Omental fat pad (tissue), 4 donors: ENCODE measurements around the gene F8. TPM values are rescaled to one million over a fixed set of nuclear protein-coding genes. Genes with fewer than 3 reads are reported as not detected.

Experiments
- ATAC-seq: fragments of 150-250 bp; one replicate; pipeline ENCODE4 v1.9.1; 2016; ENCODE audit warnings: mild to moderate bottlenecking, moderate library complexity; ENCODE audit not compliant: low FRiP score
- DNase-seq: peaks from one replicate; pipeline ENCODE4 v3.0.0-alpha.2; 2019; ENCODE audit warnings: low spot score
- CTCF ChIP-seq, 3 donors: fragments of 450-650 bp; IDR thresholded peaks; one replicate each; pipeline ENCODE4 v1.5.1; 2016 to 2017; ENCODE audit warnings: antibody characterized with exemption in 3 of 3, mild to moderate bottlenecking in 3 of 3, moderate library complexity in 2 of 3
- total RNA-seq, 4 donors: library from RNA; depleted of rRNA; stranded (reverse); fragments of >200 nt; gene quantifications; one replicate each; pipeline ENCODE4 v1.1.0, GENCODE V29; 2016

Gene F8
- total RNA-seq, 4 donors from 2014 or later = 18.2 to 184 (median 26.2) TPM

- no peak for TF ChIP-seq CTCF (IDR thresholded peaks at IDR 0.05)
Measured at GRCh38 chrX:154806837-154807501, 215.6 kb downstream of the F8 start.

GRCh38 chrX:154805696-154806091 is 216.8 kb downstream of the F8 start:
- no peak for TF ChIP-seq CTCF (IDR thresholded peaks at IDR 0.05)
- peak; percentile 42 for ATAC-seq
- DNase-seq = no peak

More at GRCh38 chrX:154806837-154807501, 215.6 kb downstream of the F8 start:
- ATAC-seq (no peak), DNase-seq (no peak)

DNA sequence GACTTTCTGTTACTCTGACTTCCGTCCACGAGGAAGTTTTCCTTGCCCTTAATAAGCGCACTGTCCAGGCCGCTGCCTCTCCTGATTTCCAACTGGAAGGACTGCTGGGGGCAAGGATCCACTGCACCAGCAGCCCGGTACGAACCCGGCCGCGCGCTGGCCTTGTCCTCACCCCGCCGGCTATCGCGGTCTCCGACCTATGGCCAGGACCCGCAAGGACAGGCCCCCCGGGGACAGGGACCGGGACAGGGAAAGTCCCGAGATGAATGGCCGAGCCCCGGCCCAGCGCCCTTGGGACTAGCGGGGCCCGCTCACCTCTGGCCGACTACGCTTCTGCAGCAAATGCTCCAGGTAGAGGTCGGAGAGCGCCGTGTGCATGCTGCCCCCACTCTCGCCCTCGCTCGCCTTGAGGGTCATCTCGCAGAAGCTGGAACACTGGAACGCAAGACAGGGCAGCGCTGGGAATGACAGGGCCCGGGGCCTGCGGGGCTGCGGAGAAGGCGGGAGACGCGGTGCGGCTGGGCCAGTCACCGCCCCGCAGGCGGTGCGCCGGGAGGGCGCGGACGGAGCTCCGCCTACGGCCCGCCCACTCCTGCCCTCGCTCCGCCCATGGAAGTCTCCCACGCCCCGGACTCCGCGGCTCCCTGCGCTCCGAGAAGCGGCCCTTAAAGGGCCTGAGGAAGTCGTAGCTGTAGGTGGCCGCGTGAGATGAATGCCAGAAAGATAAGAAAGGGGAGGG is 217.4 kb downstream of the F8 start, which contains the start of gene MPP1:
Gene MPP1, minus strand, starts transcription at position 529 of the 739 bp plus-strand sequence. Its CDS starts 112 bp downstream, at position 417.
- DNase-seq (no peak), ATAC-seq (peak; percentile 95)
- no peak for TF ChIP-seq CTCF (IDR thresholded peaks at IDR 0.05)

- ATAC-seq (peak; percentile 4), DNase-seq (no peak)
- TF ChIP-seq CTCF (IDR thresholded peaks at IDR 0.05) = no peak
Measured at GRCh38 chrX:154804261-154804956, 218.1 kb downstream of the F8 start.

DNA sequence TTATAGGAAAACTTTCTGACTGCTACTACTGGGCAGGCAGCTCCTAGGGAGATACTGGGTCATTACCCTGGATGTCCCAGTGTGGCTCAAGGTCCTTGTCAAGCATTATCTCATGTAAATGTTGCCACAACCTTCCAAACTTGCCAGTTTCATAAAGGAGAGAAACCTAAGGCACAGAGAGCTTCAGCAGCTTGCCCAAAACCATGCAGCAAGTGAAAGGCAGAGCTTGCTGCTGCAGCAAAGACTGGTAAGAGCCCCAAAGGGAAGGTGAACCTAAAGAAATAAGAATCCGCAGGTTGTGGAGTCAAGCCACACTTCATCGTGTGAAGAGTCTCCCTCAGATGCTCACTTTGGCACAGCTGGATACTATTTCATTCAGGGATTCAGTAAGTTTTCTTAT is 219.6 kb downstream of the F8 start:
- no peak for DNase-seq
- no peak for TF ChIP-seq CTCF (IDR thresholded peaks at IDR 0.05)
- ATAC-seq = no peak

DNA sequence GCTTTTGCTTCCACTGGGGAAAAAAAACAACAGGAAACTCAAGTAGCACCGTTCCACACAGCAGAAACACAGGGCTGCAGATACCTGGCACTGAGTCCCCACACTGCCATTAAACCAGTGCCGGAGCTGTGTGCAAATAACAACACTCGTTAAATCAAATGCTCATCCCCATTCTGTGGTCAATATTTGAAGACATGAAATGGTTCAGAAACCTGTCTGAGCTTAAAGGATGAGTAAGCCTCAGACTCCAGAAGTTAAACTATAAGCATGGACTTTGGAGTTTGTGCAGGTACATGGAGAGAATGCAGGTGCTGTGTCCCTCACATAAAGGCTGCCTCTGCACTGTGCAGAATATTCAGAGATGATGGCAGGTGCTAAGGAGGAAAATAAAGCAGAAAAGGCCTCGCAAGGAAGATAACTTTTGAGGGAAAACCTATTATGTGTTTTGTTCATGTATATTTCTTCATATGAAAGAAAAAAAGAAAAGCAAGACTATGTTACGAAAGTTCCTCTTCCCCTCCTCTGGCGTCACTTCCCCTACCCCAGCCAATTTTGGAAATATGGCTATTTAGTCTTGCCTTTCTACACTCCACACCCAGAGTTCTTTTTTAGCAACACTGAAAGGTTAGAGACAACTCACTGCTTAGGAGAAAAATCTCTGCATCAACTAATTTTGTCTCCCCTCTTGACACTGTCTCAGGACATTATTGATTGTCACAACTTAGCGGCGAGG is 221.9 kb downstream of the F8 start:
- DNase-seq (no peak), ATAC-seq (no peak)
- TF ChIP-seq CTCF (IDR thresholded peaks at IDR 0.05) = no peak
